HFF-Myc (cell line): ENCODE measurements around the gene VPS50.

Source experiments
- DNase-seq: peaks from one replicate; pipeline ENCODE4 v3.0.0-alpha.2; 2011; ENCODE audit warnings: low read depth; ENCODE audit errors: extremely low read depth
- H3K4me3 ChIP-seq: replicated peaks from 2 replicates; pipeline ENCODE4 v1.5.1; 2011; ENCODE audit warnings: low read depth, mild to moderate bottlenecking, control low read depth, low read length
- CTCF ChIP-seq: IDR thresholded peaks from 2 replicates; pipeline ENCODE4 v1.5.1; 2012; ENCODE audit warnings: mild to moderate bottlenecking, low read depth, low read length, control low read depth; ENCODE audit errors: missing control alignments

Gene VPS50

GRCh38 chr7:93219868-93220267 lies 12.3 kb upstream of the VPS50 start:
- no peak for TF ChIP-seq CTCF
- H3K4me3 ChIP-seq = no peak overlapping the region
- DNase-seq = no peak

- TF ChIP-seq CTCF = no peak
- DNase-seq = no peak
- no peak within 1 kb of the TSS for H3K4me3 ChIP-seq
Measured at GRCh38 chr7:93226310-93226709, 5.9 kb upstream of the VPS50 start, which contains the start of gene HEPACAM2. Gene HEPACAM2, minus strand, starts transcription at chr7:93226469.

GRCh38 chr7:93228302-93228701 lies 3.9 kb upstream of the VPS50 start:
- TF ChIP-seq CTCF = peak; percentile 58
- DNase-seq = peak; percentile 52
- no peak overlapping the region for H3K4me3 ChIP-seq

- peak overlapping the region; percentile 91 for H3K4me3 ChIP-seq
- TF ChIP-seq CTCF = no peak
- no peak for DNase-seq
Measured at GRCh38 chr7:93231259-93231658, 907 bp upstream of the VPS50 start.

GRCh38 chr7:93232673-93233018 lies 480 bp downstream of the VPS50 start:
- no peak for TF ChIP-seq CTCF
- peak overlapping the region; percentile 91 for H3K4me3 ChIP-seq

GRCh38 chr7:93235541-93235940 lies 3.4 kb downstream of the VPS50 start:
- no peak for DNase-seq
- H3K4me3 ChIP-seq = no peak overlapping the region
- no peak for TF ChIP-seq CTCF

More at GRCh38 chr7:93232673-93233018, 480 bp downstream of the VPS50 start:
- no peak for DNase-seq

GRCh38 chr7:93238131-93238530 lies 6.0 kb downstream of the VPS50 start:
- no peak for DNase-seq
- no peak for TF ChIP-seq CTCF
- no peak overlapping the region for H3K4me3 ChIP-seq
